ENCODE results near the gene LRRC8B. TPM values are rescaled to one million over a fixed set of nuclear protein-coding genes. Genes with fewer than 3 reads are reported as not detected.

LRRC8B gene
- total RNA-seq, 1 experiment from 2014 or later = 24.2 TPM

DNA sequence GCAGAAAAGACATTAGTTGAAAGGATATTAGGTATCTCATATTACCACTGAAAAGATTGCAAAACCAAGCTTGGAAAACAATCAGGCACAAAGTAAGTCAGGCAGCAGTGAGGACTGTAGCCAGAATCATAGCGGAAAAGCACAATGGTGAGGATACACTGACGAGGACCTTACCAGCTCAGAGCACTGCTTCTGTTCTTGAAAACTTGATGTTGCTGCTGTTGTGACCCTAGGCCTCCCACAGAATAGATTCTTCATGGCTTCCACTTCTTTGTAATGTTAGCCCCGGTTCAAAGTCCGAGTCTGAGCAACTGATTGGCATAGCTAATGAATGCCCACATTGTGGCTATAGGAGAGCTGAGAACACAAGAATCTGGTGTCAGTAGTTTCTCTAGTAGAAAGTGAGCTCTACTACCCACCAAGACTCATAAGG is 63.1 kb downstream of the LRRC8B start:
- H3K4me3 Mint-ChIP-seq = no peak overlapping the region
- no peak overlapping the region; the same call in 1 of the 2 replicates for H3K27ac Mint-ChIP-seq
- H3K9me3 Mint-ChIP-seq = no peaks in the 10 kb centered on the region
- peaks cover 47% of the 10 kb centered on the region for H3K4me1 Mint-ChIP-seq
- CTCF ChIA-PET = no interaction called here
- H3K27me3 Mint-ChIP-seq (ENCODE audit: low read depth) = no peaks in the 10 kb centered on the region
- DNase-seq (ENCODE audit: low spot score) (no peak), ATAC-seq (no peak)
- TF ChIP-seq ETV6 (CRISPR knock-in tag; IDR thresholded peaks at IDR 0.05) (no peak), NFATC4 (CRISPR knock-in tag; IDR thresholded peaks at IDR 0.05) (no peak), ZNF263 (CRISPR knock-in tag; IDR thresholded peaks at IDR 0.05; ENCODE audit: low read depth) (no peak), ESRRA (CRISPR knock-in tag; IDR thresholded peaks at IDR 0.05; ENCODE audit: borderline replicate concordance) (no peak), TP53 (CRISPR knock-in tag; IDR thresholded peaks at IDR 0.05) (no peak), IRF2 (CRISPR knock-in tag; IDR thresholded peaks at IDR 0.05; ENCODE audit: borderline replicate concordance, low read depth) (no peak), SMAD4 (CRISPR knock-in tag; IDR thresholded peaks at IDR 0.05) (no peak), ATF1 (CRISPR knock-in tag; IDR thresholded peaks at IDR 0.05) (no peak), ZNF219 (CRISPR knock-in tag; IDR thresholded peaks at IDR 0.05; ENCODE audit: borderline replicate concordance) (no peak), FOXJ3 (CRISPR knock-in tag; IDR thresholded peaks at IDR 0.05; ENCODE audit: borderline replicate concordance) (no peak), FOXK1 (CRISPR knock-in tag; IDR thresholded peaks at IDR 0.05) (no peak), OVOL2 (CRISPR knock-in tag; IDR thresholded peaks at IDR 0.05; ENCODE audit: borderline replicate concordance) (no peak), GTF2I (CRISPR knock-in tag; conservative IDR thresholded peaks at IDR 0.05) (no peak), ZNF423 (CRISPR knock-in tag; IDR thresholded peaks at IDR 0.05) (no peak)
- TF ChIP-seq, protein P1, sequence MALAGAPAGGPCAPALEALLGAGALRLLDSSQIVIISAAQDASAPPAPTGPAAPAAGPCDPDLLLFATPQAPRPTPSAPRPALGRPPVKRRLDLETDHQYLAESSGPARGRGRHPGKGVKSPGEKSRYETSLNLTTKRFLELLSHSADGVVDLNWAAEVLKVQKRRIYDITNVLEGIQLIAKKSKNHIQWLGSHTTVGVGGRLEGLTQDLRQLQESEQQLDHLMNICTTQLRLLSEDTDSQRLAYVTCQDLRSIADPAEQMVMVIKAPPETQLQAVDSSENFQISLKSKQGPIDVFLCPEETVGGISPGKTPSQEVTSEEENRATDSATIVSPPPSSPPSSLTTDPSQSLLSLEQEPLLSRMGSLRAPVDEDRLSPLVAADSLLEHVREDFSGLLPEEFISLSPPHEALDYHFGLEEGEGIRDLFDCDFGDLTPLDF (CRISPR knock-in tag; IDR thresholded peaks at IDR 0.05) = no peak
- TF ChIP-seq, protein P2, sequence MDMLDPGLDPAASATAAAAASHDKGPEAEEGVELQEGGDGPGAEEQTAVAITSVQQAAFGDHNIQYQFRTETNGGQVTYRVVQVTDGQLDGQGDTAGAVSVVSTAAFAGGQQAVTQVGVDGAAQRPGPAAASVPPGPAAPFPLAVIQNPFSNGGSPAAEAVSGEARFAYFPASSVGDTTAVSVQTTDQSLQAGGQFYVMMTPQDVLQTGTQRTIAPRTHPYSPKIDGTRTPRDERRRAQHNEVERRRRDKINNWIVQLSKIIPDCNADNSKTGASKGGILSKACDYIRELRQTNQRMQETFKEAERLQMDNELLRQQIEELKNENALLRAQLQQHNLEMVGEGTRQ (CRISPR knock-in tag; IDR thresholded peaks at IDR 0.05) = no peak
- TF ChIP-seq, protein P3, sequence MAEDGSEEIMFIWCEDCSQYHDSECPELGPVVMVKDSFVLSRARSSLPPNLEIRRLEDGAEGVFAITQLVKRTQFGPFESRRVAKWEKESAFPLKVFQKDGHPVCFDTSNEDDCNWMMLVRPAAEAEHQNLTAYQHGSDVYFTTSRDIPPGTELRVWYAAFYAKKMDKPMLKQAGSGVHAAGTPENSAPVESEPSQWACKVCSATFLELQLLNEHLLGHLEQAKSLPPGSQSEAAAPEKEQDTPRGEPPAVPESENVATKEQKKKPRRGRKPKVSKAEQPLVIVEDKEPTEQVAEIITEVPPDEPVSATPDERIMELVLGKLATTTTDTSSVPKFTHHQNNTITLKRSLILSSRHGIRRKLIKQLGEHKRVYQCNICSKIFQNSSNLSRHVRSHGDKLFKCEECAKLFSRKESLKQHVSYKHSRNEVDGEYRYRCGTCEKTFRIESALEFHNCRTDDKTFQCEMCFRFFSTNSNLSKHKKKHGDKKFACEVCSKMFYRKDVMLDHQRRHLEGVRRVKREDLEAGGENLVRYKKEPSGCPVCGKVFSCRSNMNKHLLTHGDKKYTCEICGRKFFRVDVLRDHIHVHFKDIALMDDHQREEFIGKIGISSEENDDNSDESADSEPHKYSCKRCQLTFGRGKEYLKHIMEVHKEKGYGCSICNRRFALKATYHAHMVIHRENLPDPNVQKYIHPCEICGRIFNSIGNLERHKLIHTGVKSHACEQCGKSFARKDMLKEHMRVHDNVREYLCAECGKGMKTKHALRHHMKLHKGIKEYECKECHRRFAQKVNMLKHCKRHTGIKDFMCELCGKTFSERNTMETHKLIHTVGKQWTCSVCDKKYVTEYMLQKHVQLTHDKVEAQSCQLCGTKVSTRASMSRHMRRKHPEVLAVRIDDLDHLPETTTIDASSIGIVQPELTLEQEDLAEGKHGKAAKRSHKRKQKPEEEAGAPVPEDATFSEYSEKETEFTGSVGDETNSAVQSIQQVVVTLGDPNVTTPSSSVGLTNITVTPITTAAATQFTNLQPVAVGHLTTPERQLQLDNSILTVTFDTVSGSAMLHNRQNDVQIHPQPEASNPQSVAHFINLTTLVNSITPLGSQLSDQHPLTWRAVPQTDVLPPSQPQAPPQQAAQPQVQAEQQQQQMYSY (CRISPR knock-in tag; IDR thresholded peaks at IDR 0.05) = no peak
- TF ChIP-seq, protein P4, sequence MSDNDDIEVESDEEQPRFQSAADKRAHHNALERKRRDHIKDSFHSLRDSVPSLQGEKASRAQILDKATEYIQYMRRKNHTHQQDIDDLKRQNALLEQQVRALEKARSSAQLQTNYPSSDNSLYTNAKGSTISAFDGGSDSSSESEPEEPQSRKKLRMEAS (CRISPR knock-in tag; IDR thresholded peaks at IDR 0.05) = no peak
- TF ChIP-seq, protein P5, sequence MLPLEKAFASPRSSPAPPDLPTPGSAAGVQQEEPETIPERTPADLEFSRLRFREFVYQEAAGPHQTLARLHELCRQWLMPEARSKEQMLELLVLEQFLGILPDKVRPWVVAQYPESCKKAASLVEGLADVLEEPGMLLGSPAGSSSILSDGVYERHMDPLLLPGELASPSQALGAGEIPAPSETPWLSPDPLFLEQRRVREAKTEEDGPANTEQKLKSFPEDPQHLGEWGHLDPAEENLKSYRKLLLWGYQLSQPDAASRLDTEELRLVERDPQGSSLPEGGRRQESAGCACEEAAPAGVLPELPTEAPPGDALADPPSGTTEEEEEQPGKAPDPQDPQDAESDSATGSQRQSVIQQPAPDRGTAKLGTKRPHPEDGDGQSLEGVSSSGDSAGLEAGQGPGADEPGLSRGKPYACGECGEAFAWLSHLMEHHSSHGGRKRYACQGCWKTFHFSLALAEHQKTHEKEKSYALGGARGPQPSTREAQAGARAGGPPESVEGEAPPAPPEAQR (CRISPR knock-in tag; IDR thresholded peaks at IDR 0.05) = no peak
- TF ChIP-seq, protein P6, sequence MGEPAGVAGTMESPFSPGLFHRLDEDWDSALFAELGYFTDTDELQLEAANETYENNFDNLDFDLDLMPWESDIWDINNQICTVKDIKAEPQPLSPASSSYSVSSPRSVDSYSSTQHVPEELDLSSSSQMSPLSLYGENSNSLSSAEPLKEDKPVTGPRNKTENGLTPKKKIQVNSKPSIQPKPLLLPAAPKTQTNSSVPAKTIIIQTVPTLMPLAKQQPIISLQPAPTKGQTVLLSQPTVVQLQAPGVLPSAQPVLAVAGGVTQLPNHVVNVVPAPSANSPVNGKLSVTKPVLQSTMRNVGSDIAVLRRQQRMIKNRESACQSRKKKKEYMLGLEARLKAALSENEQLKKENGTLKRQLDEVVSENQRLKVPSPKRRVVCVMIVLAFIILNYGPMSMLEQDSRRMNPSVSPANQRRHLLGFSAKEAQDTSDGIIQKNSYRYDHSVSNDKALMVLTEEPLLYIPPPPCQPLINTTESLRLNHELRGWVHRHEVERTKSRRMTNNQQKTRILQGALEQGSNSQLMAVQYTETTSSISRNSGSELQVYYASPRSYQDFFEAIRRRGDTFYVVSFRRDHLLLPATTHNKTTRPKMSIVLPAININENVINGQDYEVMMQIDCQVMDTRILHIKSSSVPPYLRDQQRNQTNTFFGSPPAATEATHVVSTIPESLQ (CRISPR knock-in tag; IDR thresholded peaks at IDR 0.05) = no peak
- H3K36me3 Mint-ChIP-seq = peaks cover 27% of the 10 kb centered on the region
- POLR2A ChIA-PET = no interaction called here

Data from WTC11 (cell line).